Karpas-422 (cell line): ENCODE results near the gene ARMC7. TPM values are rescaled to one million over a fixed set of nuclear protein-coding genes. Genes with fewer than 3 reads are reported as not detected.

Experiments
- DNase-seq: peaks from one replicate; pipeline ENCODE4 v3.0.0-alpha.2; 2015
- H2AFZ ChIP-seq: fragments of 200-600 bp; sonication (generic); 2 replicates; pipeline ENCODE4 v1.6.1; 2014; ENCODE audit warnings: antibody characterized with exemption, low read length, mixed read lengths
- H3K27ac ChIP-seq: fragments of 200-600 bp; sonication (generic); 2 replicates; pipeline ENCODE4 v1.5.1; 2014; ENCODE audit warnings: mild to moderate bottlenecking, low read length, moderate library complexity
- H3K27me3 ChIP-seq: fragments of 200-600 bp; sonication (generic); 2 replicates; pipeline ENCODE4 v1.6.1; 2014; ENCODE audit warnings: low read length, mixed read lengths
- H3K36me3 ChIP-seq: fragments of 200-600 bp; sonication (generic); 2 replicates; pipeline ENCODE4 v1.6.1; 2014; ENCODE audit warnings: low read length, mixed read lengths; ENCODE audit not compliant: insufficient read depth
- H3K4me1 ChIP-seq: fragments of 200-600 bp; sonication (generic); 2 replicates; pipeline ENCODE4 v1.6.1; 2014; ENCODE audit warnings: mild to moderate bottlenecking, low read length, mixed read lengths
- H3K4me2 ChIP-seq: fragments of 200-600 bp; sonication (generic); 2 replicates; pipeline ENCODE4 v1.6.1; 2014; ENCODE audit warnings: low read length, low read depth, mild to moderate bottlenecking; ENCODE audit not compliant: poor library complexity, severe bottlenecking
- H3K4me3 ChIP-seq: fragments of 200-600 bp; sonication (generic); 2 replicates; pipeline ENCODE4 v1.5.1; 2014; ENCODE audit warnings: mild to moderate bottlenecking, antibody characterized with exemption, low read length, mixed read lengths
- H3K79me2 ChIP-seq: fragments of 200-600 bp; sonication (generic); 2 replicates; pipeline ENCODE4 v1.6.1; 2014; ENCODE audit warnings: mild to moderate bottlenecking, low read length, mixed read lengths
- H3K9ac ChIP-seq: fragments of 200-600 bp; sonication (generic); 2 replicates; pipeline ENCODE4 v1.6.0; 2014; ENCODE audit warnings: low read length
- H3K9me2 ChIP-seq: fragments of 200-600 bp; sonication (generic), shearing (Covaris generic); replicated peaks from 2 replicates; pipeline ENCODE4 v1.6.0; 2014; ENCODE audit warnings: mild to moderate bottlenecking, low read length, moderate library complexity; ENCODE audit not compliant: insufficient read depth
- H3K9me3 ChIP-seq: fragments of 300-700, 200-600 bp; sonication (generic); 2 replicates; pipeline ENCODE4 v1.6.1; 2014; ENCODE audit warnings: low read length, mixed read lengths
- H4K20me1 ChIP-seq: fragments of 200-600 bp; sonication (generic); 2 replicates; pipeline ENCODE4 v1.6.1; 2014; ENCODE audit warnings: mild to moderate bottlenecking, antibody characterized with exemption, low read length, low read depth; ENCODE audit not compliant: insufficient read depth
- total RNA-seq: library from RNA; depleted of rRNA; stranded (reverse); fragments of >200 nt; shearing (Covaris generic); gene quantifications from 2 replicates; pipeline ENCODE4 v1.2.3, GENCODE V29; 2014; ENCODE audit warnings: low replicate concordance; rRNA removed

ARMC7 gene
- total RNA-seq, result 6.1 and 12.8 TPM in 2 replicates

DNA sequence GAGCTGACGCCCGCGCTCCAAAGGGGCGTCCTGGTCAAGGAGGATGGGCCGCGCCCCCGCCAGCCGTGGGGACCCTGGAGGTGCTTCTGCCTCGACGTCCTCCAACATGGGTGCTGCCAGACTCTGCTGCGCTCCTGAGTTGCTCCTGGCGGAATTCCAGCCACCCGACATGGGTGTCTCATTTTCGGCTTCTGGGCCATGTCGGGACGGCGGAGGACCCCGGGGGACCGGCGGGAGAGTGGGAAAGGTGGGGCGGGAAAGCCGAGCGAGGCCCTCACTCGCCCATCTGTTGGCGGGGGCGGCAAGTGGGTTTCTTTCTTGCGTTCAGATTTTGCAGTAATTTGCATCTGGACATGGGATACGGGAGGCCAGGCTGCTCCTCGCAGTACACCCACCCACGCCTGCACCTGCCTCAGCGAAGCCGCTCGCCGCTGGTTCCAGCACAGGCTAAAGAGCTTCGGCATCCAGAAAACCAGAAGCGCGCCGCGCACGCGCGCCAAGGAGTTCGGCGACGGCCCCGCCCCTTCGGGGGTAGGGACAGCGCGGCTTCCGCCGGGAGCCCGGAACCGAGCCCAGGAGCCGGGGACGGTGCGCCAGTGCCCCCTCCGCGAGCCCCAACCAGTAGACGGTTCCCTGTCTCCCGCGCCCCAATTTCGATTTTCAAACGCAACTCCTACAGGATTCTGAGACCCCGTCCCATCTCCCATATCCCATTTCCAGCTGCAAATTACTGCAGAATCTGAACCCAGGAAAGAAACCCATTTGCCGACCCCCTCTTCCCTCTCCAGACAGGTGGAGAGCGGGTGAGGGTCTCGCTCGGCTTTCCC, at the start of gene ARMC7:
TSS of gene ARMC7 (plus strand) at position 563 of the 827 bp plus-strand sequence. CDS start 320 bp downstream, outside the sequence.
- peak within 1 kb of the TSS; percentile 92 for H3K4me2 ChIP-seq
- H3K27ac ChIP-seq, result no peak within 1 kb of the TSS
- peak within 1 kb of the TSS; percentile 73 for H3K9ac ChIP-seq
- DNase-seq, result peak; percentile 95
- peaks cover 36% of the 10 kb centered on the region for H3K4me1 ChIP-seq
- H3K9me3 ChIP-seq, result no peaks in the 10 kb centered on the region
- no peaks in the 10 kb centered on the region for H4K20me1 ChIP-seq
- H3K9me2 ChIP-seq, result no peaks in the 10 kb centered on the region
- peaks cover 23% of the 10 kb centered on the region for H3K79me2 ChIP-seq
- H3K27me3 ChIP-seq, result no peaks in the 10 kb centered on the region; the same call in 1 of the 2 replicates
- H3K4me3 ChIP-seq, result peak within 1 kb of the TSS; percentile 94
- H3K36me3 ChIP-seq, result no peaks in the 10 kb centered on the region
- H2AFZ ChIP-seq, result peak within 1 kb of the TSS; percentile 80

DNA sequence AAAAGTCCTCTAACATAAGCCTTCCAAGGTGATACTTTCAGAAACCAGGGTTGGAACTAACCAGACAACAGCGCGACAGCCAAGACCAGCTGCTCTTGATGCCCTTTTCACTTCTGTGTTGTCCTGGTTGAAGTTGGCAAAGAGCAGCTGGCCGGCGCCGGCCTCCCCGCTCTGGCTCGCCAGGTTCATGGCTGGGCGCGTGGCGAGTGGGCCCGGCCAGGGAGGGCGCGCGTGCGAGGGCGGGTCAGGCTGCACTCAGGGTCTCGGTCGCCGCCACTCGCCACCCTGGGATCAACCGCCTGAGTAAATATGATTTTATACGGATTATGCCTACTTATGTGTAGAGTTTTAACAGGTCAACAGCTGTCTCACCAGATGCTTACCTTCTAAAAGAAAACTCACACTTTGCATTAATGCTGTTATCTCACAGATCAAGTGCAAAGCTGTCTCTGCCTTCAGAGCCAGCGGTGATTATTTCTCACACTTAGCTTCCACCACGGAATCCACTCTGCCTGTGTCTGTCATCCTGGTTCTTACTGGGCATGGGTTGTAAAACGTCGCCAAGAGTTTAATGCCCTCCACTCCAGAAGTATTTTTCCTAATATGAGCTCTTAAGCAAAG, 49.2 kb upstream of the ARMC7 start:
- DNase-seq, result no peak

DNA sequence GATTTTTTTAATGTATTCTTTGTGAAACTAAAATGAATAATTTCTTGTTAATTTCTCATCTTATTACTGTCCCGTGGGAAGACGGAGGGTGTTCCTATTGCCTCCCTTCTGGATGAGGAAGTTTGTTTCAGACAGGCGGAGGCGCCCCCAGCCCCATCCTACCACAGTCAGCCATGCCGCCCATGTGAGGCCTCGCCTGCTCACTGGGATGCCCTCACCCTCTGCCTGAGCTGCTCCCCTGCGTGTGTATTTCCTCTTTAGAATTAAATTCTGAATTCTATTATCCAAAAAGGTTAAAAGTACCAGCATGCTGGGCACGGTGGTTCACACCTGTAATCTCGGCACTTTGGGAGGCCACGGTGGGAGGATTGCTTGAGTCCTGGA, 48.7 kb upstream of the ARMC7 start:
- Histone ChIP-seq H2AFZ (no peak overlapping the region), H3K79me2 (no peaks in the 10 kb centered on the region), H4K20me1 (no peaks in the 10 kb centered on the region), H3K27me3 (no peaks in the 10 kb centered on the region), H3K4me3 (no peak overlapping the region), H3K4me2 (no peak overlapping the region), H3K9me3 (no peaks in the 10 kb centered on the region), H3K4me1 (no peaks in the 10 kb centered on the region), H3K36me3 (peaks cover 5% of the 10 kb centered on the region), H3K27ac (no peak overlapping the region), H3K9ac (no peak overlapping the region), H3K9me2 (no peaks in the 10 kb centered on the region)
- DNase-seq, result no peak

More for the DNA sequence above, 49.2 kb upstream of the ARMC7 start:
- Histone ChIP-seq H4K20me1 (no peaks in the 10 kb centered on the region), H3K9ac (no peak overlapping the region), H3K4me3 (no peak overlapping the region), H3K4me2 (no peak overlapping the region), H3K9me3 (no peaks in the 10 kb centered on the region), H3K27ac (no peak overlapping the region), H3K36me3 (peaks cover 7% of the 10 kb centered on the region), H2AFZ (no peak overlapping the region), H3K9me2 (no peaks in the 10 kb centered on the region), H3K27me3 (no peaks in the 10 kb centered on the region), H3K4me1 (no peaks in the 10 kb centered on the region), H3K79me2 (no peaks in the 10 kb centered on the region)

DNA sequence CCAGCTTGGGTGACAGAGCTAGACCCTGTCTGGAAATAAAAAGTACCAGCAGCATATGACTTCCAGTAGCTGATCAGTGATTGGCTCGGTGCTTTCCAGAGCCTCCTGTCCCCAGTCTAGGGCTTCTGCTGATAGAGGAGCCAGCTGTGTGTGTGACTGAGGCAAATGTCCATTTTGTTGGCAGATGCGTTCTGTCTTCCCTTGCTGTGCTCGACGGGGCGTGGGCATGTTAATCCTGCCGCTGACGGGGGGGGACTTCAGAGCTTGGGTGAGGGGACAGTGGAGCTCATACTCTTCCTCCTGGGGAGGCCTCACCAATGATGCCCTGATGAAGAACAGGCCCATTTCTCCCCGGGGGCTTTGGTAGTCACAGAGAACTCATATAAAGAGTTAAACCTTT, 48.2 kb upstream of the ARMC7 start:
- H3K9ac ChIP-seq, result no peak overlapping the region
- H3K4me3 ChIP-seq, result no peak overlapping the region
- H3K4me2 ChIP-seq, result no peak overlapping the region
- H3K27ac ChIP-seq, result no peak overlapping the region
- H4K20me1 ChIP-seq, result no peaks in the 10 kb centered on the region
- H2AFZ ChIP-seq, result no peak overlapping the region
- H3K27me3 ChIP-seq, result no peaks in the 10 kb centered on the region
- no peak for DNase-seq
- no peaks in the 10 kb centered on the region for H3K4me1 ChIP-seq
- no peaks in the 10 kb centered on the region for H3K9me2 ChIP-seq
- no peaks in the 10 kb centered on the region for H3K9me3 ChIP-seq
- no peaks in the 10 kb centered on the region for H3K79me2 ChIP-seq
- peaks cover 4% of the 10 kb centered on the region for H3K36me3 ChIP-seq

DNA sequence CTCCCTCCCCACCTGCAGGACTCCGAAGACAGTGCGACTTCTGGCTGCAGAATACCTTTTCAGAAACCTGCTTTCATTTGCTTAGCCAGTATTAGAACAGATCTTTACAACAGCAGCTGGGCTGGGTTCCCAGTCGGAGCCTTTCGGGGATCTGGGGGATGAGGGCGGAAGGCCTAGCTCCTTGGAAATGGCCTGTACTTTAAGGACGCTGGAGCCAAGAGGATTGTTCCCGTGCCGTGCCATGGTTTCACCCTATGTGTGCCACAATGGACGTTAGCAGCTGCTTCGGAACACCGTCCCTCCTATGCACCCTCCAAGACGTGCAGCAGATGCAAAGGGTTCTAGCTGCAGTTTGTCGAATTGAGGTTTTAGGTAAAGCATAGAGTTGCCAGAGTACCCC, 46.6 kb upstream of the ARMC7 start:
- no peaks in the 10 kb centered on the region; the same call in none of the 2 replicates for H3K36me3 ChIP-seq
- no peak overlapping the region for H3K4me2 ChIP-seq
- DNase-seq, result no peak
- no peak overlapping the region for H2AFZ ChIP-seq
- H3K27ac ChIP-seq, result no peak overlapping the region
- H3K9me2 ChIP-seq, result no peaks in the 10 kb centered on the region
- H3K4me3 ChIP-seq, result no peak overlapping the region
- H3K27me3 ChIP-seq, result no peaks in the 10 kb centered on the region
- no peaks in the 10 kb centered on the region for H4K20me1 ChIP-seq
- no peaks in the 10 kb centered on the region for H3K79me2 ChIP-seq
- no peaks in the 10 kb centered on the region for H3K4me1 ChIP-seq
- no peak overlapping the region for H3K9ac ChIP-seq
- no peaks in the 10 kb centered on the region for H3K9me3 ChIP-seq

DNA sequence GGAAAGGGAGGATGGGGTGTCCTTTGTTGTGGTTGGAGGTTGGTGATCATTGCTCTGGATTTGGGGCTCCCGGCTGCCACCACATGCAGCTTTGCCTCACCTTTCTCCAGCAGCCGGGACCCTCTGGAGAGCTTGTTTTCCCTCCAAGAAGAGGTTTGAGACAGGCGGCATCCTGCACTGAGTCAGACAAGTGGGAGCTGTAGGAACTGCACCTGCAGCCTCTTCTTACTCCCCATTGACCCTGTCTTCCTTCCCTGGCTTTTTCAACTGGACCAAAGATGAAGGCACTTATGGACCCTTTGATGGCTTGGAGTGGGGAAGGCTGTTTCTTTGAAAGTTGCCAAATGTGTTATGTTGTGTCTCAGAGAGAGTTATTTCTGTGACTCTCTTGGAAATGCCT, 46.1 kb upstream of the ARMC7 start:
- no peaks in the 10 kb centered on the region for H4K20me1 ChIP-seq
- no peak overlapping the region for H3K4me2 ChIP-seq
- H3K79me2 ChIP-seq, result no peaks in the 10 kb centered on the region
- H3K36me3 ChIP-seq, result no peaks in the 10 kb centered on the region; the same call in none of the 2 replicates
- no peaks in the 10 kb centered on the region for H3K9me3 ChIP-seq
- no peaks in the 10 kb centered on the region for H3K4me1 ChIP-seq
- no peak overlapping the region for H3K9ac ChIP-seq
- H3K4me3 ChIP-seq, result no peak overlapping the region
- H2AFZ ChIP-seq, result no peak overlapping the region
- no peaks in the 10 kb centered on the region for H3K27me3 ChIP-seq
- no peak overlapping the region for H3K27ac ChIP-seq
- no peaks in the 10 kb centered on the region for H3K9me2 ChIP-seq
- DNase-seq, result no peak

DNA sequence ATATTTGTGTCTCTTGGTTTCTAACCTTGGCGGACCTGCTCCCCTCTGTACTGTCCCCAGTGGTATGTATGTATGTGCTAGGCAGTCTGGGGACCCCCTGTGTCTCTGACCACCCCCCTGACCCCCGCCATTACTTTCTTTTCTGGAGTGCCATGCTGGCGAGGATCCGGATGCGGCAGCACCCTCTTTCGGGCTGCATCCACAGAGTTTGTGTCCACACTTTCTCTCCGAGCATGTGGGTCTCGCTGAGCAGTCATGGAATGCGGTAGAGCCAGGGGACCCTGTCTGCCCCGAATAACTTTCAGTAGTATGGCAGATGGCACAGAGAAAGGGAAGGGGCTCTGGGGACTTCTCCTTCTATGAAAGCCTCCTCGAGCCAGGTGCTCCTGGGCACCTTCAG, 45.7 kb upstream of the ARMC7 start:
- no peaks in the 10 kb centered on the region for H3K4me1 ChIP-seq
- no peak overlapping the region for H3K9ac ChIP-seq
- no peak for DNase-seq
- no peaks in the 10 kb centered on the region for H3K79me2 ChIP-seq
- H3K4me3 ChIP-seq, result no peak overlapping the region
- H4K20me1 ChIP-seq, result no peaks in the 10 kb centered on the region
- no peaks in the 10 kb centered on the region for H3K9me3 ChIP-seq
- no peak overlapping the region for H2AFZ ChIP-seq
- no peaks in the 10 kb centered on the region for H3K9me2 ChIP-seq
- H3K4me2 ChIP-seq, result no peak overlapping the region
- no peaks in the 10 kb centered on the region for H3K27me3 ChIP-seq
- H3K27ac ChIP-seq, result no peak overlapping the region
- H3K36me3 ChIP-seq, result no peaks in the 10 kb centered on the region; the same call in none of the 2 replicates

DNA sequence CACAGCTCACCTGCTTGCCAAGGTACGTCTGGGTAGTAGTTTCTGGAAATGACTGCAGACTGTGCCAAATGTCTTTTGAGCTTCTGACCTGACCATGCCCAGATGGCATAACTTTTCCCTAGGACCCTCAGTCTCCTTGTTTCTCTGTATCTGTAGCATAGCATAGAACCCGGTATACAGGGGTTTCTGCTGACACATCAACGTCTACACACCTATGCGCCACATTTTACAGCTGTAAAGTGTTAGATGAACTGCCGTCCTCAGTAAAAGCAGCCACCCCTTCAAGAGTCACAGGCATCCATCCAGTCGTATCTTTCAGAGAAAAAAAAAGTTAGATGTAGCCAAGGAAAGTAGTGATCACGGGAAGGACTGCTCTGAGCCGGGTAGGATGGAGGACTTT, 45.3 kb upstream of the ARMC7 start:
- no peaks in the 10 kb centered on the region for H3K27me3 ChIP-seq
- H4K20me1 ChIP-seq, result no peaks in the 10 kb centered on the region
- no peak for DNase-seq
- H3K79me2 ChIP-seq, result no peaks in the 10 kb centered on the region
- H3K4me2 ChIP-seq, result no peak overlapping the region
- no peak overlapping the region for H3K4me3 ChIP-seq
- H3K9ac ChIP-seq, result no peak overlapping the region
- H3K9me3 ChIP-seq, result no peaks in the 10 kb centered on the region
- no peak overlapping the region for H2AFZ ChIP-seq
- H3K36me3 ChIP-seq, result no peaks in the 10 kb centered on the region; the same call in none of the 2 replicates
- no peaks in the 10 kb centered on the region for H3K9me2 ChIP-seq
- H3K27ac ChIP-seq, result no peak overlapping the region
- H3K4me1 ChIP-seq, result no peaks in the 10 kb centered on the region
